HG03103 (cell line): ENCODE data around the gene PRM1.

Source experiments
- ATAC-seq: cut with Tn5 transposase; IDR thresholded peaks from one replicate; pipeline ENCODE4 v1.9.1; 2021; ENCODE audit warnings: low read depth; ENCODE audit not compliant: unreplicated experiment

The PRM1 gene

DNA sequence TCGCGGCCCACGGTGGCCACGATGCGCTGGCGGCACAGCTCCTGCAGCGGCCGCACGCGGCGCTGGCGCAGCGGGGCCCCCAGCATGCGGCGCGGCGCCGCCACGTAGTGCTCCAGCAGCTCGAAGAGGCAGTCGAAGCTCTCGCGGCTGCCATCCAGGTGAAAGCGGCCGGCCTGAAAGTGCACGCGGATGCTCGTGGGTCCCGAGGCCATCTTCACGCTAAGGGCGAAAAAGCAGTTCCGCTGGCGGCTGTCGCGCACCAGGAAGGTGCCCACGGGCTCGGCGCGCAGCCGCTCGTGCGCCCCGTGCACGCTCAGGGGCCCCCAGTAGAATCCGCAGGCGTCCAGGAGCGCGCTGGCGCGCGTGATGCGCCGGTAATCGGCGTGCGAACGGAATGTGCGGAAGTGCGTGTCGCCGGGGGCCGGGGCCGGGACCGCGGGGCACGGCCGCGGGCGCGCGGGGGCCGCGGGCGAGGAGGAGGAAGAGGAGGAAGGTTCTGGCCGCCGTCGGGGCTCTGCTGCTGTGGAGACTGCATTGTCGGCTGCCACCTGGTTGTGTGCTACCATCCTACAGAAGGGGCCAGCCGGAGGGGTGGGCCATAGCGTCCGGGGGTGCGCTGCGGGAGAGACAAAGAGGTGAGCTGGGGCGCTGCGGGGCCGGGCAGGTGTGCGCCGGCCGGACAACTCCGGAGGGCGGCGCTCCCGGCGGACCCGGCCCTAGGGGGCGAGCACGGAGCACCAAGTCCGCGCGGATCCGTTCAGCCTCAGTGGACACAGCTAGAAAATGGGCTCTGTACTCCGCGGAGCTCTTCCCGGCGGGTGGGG lies 26.0 kb downstream of the PRM1 start:
- ATAC-seq = peak; percentile 8

DNA sequence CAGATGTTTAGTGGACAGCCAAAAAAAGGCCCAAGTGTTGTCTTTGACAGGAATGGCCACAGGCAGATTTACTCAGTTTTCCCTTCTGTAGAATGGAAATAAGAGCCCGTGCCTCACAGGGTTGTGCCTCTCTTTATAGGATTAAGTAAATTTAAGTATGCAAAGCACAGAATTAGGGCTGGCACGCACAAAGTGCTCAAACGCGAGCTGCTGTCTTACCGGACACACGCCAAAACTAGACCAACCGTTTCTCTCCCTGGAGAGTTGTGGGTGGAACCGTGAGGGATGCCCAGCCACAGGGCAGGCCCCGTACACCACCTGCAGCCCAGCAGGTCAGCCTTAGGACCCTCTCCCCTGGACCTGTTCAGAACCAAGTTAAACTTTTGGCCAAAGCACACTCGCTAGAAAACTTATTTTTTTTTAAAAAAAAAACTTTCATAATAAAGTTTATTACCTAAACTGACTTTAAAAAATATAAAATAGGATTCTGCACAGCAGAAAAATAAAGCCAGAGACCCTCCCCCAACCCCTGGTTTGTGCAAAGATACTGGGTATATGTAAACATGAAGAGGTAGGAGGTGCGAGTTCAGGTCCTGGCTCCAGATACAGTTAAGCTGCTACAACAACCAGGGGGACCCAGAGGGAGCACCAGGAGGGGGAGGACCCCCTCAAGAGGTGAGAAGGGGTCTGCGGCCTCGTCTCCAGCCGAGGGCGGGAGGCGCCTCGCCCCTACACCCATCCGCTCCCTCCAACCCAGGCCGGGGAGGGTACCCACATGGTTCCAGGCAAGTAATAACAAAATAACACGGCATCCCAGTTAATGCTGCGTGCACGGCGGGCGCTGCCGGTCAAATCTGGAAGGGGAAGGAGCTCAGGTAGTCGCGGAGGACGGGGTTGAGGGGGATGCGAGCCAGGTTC lies 26.9 kb downstream of the PRM1 start:
- ATAC-seq = no peak

DNA sequence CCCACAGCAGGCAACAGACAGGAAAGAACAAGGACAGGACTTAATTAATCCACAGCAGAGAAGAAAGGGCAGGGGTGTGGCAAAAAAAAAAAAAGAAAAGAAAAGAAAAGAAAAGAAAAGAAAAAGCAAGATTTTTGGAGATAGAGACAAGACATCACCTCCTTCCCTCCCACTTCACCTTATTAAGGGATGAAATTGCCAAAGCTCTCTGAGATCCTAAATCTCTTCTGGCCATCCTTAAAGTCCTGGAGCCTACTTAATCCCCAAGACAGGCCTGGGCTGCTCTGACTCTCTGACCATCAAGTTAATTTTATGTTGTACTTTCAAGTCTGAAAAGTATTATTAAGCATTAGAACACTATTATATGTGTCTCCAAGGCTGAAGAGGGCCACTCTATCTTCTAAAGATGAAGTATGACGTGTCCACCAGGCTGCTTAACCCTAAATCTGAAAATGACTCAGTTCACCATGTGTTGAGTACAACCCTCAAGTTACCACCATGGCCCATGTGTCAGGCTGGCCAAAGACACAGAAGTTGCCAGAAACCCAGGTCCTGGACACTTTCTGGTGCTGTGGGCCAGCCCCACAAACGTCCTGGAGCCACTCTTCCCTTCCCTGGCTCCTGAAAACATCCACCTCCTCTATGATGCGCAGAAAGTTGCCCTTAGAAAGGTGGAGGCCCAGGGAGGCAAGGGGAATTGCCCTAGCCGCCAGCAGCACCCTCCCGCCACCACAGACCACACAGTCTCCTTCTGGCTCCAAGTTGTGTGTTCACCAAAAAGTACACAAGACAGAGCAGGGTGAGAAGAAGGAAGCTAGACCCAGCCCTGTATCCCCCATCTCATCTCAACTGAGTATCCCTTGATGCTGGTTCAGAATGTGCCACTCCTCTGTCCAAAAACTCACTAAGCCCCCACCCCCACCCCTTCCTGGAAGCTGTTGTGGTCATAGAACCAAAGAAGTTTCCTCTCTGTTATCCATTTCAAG lies 27.8 kb downstream of the PRM1 start:
- no peak for ATAC-seq

DNA sequence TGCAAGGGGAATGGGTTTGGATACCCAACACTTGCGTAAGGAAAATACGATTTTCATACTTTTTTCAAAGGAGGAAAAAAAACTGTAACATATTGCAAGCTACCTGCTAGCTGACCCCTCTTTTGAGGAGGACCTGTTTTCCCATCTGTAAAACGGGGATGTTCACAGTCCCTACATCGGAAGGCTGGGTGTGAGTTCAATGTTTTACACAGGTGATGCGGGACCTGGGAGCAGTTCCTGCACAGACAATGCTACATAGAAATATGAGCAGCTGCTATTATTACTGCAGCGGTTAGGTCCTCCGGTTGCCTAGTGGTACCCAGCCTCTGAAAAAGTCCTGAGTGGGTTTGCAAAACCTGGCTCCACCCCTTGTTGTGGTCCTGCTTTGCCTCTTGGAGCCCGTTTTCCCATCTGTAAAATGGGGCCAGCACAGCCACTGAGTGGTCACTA lies 28.6 kb downstream of the PRM1 start:
- ATAC-seq = no peak

DNA sequence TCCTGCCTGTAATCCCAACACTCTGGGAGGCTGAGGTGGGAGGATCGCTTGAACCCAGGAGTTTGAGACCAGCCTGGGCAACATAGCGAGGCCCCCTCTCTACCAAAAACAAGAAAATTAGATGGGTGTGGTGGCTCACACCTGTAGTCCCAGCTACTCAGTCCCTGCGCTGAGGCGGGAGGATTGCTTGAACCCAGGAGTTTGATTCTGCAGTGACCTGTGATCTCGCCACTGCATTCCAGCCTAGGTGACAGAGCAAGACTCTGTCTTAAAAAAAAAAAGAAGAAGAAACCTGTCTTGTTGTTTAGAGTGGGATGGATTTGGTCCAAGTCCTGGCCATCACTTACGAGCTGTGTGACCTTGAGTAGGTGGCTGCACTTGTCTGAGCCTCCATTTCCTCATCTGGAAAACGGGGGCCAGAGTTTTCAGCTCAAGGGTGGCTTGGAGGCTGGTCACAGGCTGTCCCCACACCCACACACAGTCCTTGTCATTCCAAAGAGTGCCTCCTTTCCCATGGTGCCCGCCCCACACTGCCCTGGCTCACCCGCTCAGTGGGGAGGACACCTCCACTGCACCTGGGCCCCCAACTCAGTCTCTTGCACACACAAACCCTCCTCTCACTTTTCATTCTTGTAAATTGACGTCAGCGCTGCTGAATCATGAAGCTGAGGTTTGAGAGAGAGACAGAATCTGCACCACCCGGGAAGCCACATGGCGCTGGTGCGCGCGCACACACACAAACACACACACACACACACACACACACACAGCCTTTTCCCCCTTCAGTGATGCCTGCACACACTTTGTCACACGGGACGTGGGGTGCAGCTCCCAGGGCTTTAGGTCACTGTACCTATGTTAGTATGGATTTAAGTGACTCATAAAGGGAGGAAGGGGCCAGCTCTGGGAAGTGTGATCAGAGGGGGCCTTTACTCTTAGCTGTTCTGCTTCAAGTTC lies 29.3 kb downstream of the PRM1 start:
- ATAC-seq = no peak

DNA sequence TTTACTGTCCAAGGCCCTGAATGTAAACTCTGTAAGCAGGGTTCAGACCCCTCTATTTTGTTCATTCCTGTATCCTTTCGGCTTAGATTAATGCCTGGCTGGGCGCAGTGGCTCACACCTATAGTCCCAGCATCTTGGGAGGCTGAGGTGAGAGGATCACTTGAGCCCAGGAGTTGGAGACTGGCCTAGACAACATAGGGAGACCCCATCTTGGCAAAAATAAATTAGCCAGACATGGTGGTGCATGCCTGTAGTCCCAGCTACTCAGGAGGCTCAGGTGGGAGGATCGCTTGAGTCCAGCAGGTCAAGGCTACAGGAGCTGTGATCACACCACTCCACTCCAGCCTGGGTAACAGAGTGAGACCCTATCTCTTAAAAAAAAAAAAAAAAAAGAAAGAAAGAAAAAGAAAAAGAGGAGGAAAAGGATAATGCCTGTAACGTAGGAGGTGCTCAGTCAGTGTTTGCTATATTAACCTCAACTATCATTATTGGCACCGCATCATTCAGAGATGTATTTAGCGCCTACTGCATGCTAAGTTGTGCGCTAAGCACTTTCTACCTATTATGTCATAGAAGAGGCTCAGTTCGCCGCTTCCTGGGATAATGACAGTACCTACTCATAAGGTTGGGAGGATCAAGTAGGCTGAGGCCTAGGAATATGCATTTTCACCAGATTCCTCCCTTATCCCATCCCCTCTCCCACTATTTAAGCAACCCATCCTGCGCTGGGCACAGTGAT lies 30.2 kb downstream of the PRM1 start:
- ATAC-seq = no peak

DNA sequence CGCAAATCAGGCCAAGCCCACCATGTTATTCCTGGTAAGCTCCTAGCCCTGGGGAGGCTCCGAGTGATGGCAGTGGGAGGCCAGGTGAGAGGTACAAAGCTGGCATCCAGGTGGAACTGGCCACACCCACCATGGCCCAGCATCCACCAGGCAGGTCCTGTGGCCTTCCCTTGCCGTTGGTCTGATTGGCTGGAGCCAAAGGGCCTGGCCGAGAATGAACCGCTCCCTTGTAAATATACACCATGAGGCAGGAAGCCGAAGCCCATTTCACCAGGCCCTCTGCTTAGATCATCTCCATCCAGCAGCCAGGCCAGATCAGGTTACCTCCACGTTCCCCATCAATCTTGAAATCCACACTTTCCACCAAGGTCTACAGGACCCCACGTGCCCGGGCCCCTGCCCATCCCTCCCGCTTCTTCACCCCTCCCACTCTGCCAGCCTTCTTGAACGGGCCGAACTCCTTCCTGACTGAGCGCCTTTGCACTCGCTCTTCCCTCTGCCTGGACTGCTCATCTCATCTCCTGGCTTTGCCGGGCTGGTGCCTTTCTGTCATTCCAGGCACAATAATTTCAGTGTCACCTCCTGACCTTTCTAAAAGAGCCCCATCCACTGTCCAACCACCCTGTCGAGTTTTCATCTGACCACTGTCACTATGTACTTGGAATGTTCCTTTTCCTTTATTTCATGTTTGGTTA lies 30.9 kb downstream of the PRM1 start:
- ATAC-seq = no peak

DNA sequence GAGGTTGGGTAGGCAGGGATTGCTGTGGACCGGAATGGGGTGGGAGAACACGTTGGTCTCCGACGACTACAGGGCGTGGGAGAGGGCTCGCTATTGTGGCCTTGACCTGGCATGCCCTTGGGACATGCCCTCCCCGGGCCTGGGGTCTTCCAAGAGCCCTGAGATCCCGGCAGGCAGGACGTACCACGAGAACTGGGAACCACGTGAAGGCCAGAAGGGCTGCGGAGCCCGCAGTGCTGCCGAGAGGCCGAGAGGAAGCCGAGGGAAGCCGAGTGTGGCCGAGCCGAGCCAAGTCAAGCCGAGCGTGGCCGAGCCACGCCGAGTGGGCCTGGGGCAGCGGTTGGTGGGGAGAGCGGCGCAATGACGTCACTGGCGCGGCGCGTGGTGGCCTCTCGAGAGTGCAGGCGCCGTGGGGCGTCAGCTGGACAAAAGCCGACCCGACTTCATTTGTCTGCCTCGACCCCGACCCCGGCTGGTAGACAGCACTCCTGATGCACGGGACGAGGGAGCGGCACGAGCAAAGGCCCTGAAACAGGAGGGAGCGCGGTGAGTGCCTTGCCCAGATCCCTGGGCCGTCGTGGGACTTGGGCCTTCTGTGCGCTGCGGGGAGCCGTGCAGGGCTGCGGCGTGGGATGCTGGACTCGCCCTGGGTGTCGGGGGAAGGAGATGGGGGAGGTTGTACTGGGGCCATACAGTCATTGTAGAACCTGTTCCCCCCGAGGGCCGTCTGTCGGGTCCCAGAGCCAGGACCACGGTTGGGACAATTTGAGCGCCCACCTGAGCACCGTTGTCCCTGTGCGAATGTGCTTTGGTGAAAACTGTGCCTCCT lies 31.7 kb downstream of the PRM1 start:
- ATAC-seq = no peak

DNA sequence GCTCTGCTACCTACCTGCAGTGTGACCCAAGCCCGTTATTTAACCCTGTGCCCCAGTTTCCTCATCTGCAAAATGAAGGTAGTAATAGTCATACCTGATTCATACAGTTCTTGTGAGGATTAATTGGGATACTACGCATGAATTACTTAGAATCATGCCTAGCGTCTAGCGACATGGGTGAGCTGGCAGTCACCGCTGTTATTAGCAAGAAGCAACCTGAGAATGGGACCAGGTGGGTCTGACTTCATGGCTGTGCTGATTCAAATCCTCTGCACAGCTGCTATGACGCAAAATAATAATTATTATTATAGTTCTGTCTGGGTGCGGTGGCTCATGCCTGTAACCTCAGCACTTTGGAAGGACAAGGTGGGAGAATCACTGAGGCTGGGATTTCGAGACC lies 33.0 kb downstream of the PRM1 start:
- ATAC-seq = no peak

DNA sequence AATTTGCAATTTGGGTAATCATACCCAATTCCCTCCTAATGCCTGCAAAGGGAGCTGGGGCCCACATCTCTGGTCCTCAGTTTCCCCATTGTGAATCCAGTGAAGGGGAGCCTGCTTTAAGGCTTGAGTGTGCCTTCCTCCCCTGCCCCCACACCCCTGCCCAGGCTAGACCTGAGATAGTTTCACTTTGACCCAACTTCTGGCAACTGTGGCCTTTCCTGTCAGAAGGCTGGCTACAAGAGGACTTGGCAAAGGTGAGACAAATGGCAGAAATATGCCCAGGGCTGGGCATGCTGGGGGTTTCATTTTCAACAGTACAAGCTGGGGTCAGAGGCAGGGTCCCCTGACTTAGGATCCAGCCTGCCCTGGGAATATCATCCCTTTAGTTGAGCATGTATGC lies 35.1 kb downstream of the PRM1 start:
- no peak for ATAC-seq

DNA sequence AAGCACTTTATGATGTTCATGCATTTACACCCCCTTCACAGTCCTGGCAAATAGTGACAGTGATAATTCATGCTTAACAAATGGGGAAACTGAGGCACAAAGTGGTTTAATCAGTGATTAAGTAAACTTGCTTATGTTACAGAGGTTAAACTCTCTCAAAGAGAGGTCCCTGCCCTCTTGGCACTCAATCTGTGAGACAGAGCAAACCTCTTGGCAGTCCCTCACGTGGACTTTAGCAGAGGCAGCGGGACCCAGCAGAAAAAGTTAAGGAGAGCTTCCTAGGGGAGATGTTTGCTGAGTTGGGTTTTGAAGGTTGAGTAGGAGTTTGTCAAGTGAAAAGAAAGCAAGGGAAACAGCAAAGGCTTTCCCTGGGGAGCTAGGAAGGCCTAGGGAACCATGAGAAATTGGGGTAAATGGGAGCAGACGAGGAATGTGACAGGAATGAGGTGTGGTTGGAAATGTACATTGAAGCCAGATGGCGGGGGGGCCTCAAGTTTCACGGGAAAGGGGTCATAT lies 35.9 kb downstream of the PRM1 start:
- ATAC-seq = no peak

DNA sequence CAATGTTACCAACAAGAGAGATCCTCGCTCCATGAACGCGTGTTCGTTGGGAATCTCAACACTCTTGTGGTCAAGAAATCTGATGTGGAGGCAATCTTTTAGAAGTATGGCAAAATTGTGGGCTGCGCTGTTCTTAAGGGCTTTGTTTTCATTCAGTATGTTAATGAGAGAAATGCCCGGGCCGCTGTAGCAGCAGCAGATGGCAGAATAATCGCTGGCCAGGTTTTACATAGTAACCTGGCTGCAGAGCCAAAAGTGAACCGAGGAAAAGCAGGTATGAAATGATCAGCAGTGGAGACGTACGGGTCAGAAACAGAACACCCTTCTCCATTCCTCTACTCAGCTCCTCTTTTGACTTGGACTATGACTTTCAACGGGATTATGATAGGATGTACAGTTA lies 38.5 kb downstream of the PRM1 start:
- no peak for ATAC-seq

DNA sequence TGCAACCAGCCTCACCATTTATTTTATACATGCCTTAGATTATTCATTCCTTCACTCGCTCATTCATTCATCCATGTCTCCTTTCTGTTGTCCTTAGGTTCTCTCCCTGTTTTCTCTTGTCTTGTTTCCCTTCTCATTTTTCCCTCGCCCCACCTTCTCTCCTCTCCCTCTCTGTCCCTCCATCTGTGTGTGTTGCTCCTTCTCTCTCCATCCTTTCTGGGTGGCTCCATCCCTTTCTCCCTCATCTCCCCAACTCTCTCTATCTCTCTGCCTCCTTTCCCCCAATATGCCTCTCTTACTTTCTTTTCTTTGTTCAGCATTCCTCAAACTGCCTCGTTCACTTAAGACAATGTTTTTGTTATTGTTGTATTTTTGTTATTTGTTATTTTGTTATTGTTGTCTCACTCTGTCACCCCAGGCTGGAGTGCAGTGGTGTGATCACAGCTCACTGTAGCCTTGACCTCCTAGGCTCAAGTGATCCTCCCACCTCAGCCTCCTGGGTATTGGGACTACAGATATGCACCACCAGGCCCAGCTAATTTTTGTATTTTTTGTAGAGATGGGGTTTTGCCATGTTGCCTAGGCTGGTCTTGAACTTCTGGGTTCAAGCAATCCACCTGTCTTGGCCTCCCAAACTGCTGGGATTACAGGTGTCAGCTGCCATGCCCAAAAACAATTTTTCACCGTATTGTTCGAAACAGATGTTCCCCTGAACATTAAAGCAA lies 39.5 kb downstream of the PRM1 start:
- ATAC-seq = no peak

DNA sequence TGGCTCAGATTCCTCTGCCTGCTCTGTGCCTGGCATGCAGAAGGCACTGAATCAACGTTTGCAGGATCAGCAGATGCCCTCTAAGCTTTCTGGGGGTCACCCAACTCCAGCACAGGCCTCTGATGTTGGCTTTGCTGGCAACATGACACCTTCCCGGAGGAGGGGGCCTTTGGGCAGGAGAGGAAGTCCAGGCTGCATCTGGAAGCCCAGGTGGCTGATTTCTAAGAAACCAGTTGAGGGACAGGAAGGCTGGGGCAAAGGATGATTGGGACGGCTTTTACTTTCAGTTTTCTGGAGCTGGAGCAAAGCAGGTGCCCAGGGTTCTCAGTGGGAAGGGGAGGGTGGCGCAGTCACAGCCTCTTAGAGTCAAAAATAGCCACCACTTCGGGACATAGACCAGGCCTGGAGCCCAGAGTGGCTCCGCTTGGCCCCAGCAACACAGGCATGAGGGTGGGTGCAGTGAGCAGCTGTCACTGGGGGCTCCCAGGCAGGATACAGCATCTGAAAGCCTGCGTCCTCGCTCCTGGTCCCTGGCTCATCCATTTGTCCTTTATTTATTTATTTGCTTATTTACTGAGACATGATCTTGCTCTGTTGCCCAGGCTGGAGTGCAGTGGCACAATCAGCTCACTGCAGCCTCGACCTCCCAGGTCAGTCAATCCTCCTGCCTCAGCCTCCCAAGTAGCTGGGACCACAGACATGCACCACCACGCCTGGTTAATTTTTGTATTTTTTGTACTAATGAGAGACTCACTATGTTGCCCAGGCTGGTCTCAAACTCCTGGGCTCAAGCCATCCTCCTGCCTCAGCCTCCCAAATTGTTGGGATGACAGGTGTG lies 40.3 kb downstream of the PRM1 start:
- ATAC-seq = no peak
